ENCODE data around the gene STK24.

Gene STK24

GRCh38 chr13:98441056-98441676, 135.7 kb downstream of the STK24 start:
- H4K20me1 ChIP-seq (ENCODE audit: insufficient read depth, low read length): no peaks in the 10 kb centered on the region

GRCh38 chr13:98440390-98441055, 136.4 kb downstream of the STK24 start:
- no peaks in the 10 kb centered on the region for H3K9me3 ChIP-seq (ENCODE audit: insufficient read depth, low read length)
- H3K27me3 ChIP-seq (ENCODE audit: low read depth, low read length): no peaks in the 10 kb centered on the region
- H3K4me1 ChIP-seq (ENCODE audit: low read length): peaks cover 2% of the 10 kb centered on the region
- no peak overlapping the region for H3K27ac ChIP-seq (ENCODE audit: low read length)
- H3K79me2 ChIP-seq (ENCODE audit: low read length): no peaks in the 10 kb centered on the region
- no peak overlapping the region for H3K4me2 ChIP-seq (ENCODE audit: low read length)
- no peaks in the 10 kb centered on the region for H3K36me3 ChIP-seq (replicated peaks; ENCODE audit: low read depth, low read length)
- no peak overlapping the region for H3K9ac ChIP-seq (ENCODE audit: low read length)
- no peak overlapping the region for H2AFZ ChIP-seq (ENCODE audit: low read depth, low read length)
- H4K20me1 ChIP-seq (ENCODE audit: insufficient read depth, low read length): no peaks in the 10 kb centered on the region
- TF ChIP-seq CTCF (IDR thresholded peaks at IDR 0.05; ENCODE audit: low read depth, low read length): no peak
- TF ChIP-seq EZH2phosphoT487 (IDR thresholded peaks at IDR 0.05; ENCODE audit: low read depth): no peak
- H3K4me3 ChIP-seq (ENCODE audit: low read length): no peak overlapping the region

More at GRCh38 chr13:98441056-98441676, 135.7 kb downstream of the STK24 start:
- no peak overlapping the region for H3K4me2 ChIP-seq (ENCODE audit: low read length)
- no peaks in the 10 kb centered on the region for H3K79me2 ChIP-seq (ENCODE audit: low read length)
- H3K4me1 ChIP-seq (ENCODE audit: low read length): peaks cover 7% of the 10 kb centered on the region
- H3K27ac ChIP-seq (ENCODE audit: low read length): no peak overlapping the region
- H3K36me3 ChIP-seq (replicated peaks; ENCODE audit: low read depth, low read length): no peaks in the 10 kb centered on the region
- H2AFZ ChIP-seq (ENCODE audit: low read depth, low read length): no peak overlapping the region
- no peak overlapping the region for H3K4me3 ChIP-seq (ENCODE audit: low read length)
- H3K9ac ChIP-seq (ENCODE audit: low read length): no peak overlapping the region
- no peak for TF ChIP-seq CTCF (IDR thresholded peaks at IDR 0.05; ENCODE audit: low read depth, low read length)
- TF ChIP-seq EZH2phosphoT487 (IDR thresholded peaks at IDR 0.05; ENCODE audit: low read depth): no peak
- H3K27me3 ChIP-seq (ENCODE audit: low read depth, low read length): no peaks in the 10 kb centered on the region
- no peaks in the 10 kb centered on the region for H3K9me3 ChIP-seq (ENCODE audit: insufficient read depth, low read length)

GRCh38 chr13:98439896-98440295, 137.0 kb downstream of the STK24 start:
- no peak overlapping the region for H3K9ac ChIP-seq (ENCODE audit: low read length)
- no peaks in the 10 kb centered on the region for H3K27me3 ChIP-seq (ENCODE audit: low read depth, low read length)
- no peak overlapping the region for H3K4me2 ChIP-seq (ENCODE audit: low read length)
- TF ChIP-seq CTCF (IDR thresholded peaks at IDR 0.05; ENCODE audit: low read depth, low read length) (no peak), EZH2phosphoT487 (IDR thresholded peaks at IDR 0.05; ENCODE audit: low read depth) (no peak)
- H2AFZ ChIP-seq (ENCODE audit: low read depth, low read length): no peak overlapping the region
- H3K79me2 ChIP-seq (ENCODE audit: low read length): no peaks in the 10 kb centered on the region
- no peak overlapping the region for H3K4me3 ChIP-seq (ENCODE audit: low read length)
- H3K9me3 ChIP-seq (ENCODE audit: insufficient read depth, low read length): no peaks in the 10 kb centered on the region
- no peak overlapping the region for H3K27ac ChIP-seq (ENCODE audit: low read length)
- no peaks in the 10 kb centered on the region for H3K36me3 ChIP-seq (replicated peaks; ENCODE audit: low read depth, low read length)
- H3K4me1 ChIP-seq (ENCODE audit: low read length): no peaks in the 10 kb centered on the region
- no peaks in the 10 kb centered on the region for H4K20me1 ChIP-seq (ENCODE audit: insufficient read depth, low read length)

GRCh38 chr13:98439126-98439828, 137.6 kb downstream of the STK24 start:
- Histone ChIP-seq H4K20me1 (ENCODE audit: insufficient read depth, low read length) (no peaks in the 10 kb centered on the region), H3K4me3 (ENCODE audit: low read length) (no peak overlapping the region), H3K9me3 (ENCODE audit: insufficient read depth, low read length) (no peaks in the 10 kb centered on the region), H3K79me2 (ENCODE audit: low read length) (no peaks in the 10 kb centered on the region), H3K9ac (ENCODE audit: low read length) (no peak overlapping the region), H3K27me3 (ENCODE audit: low read depth, low read length) (no peaks in the 10 kb centered on the region), H3K27ac (ENCODE audit: low read length) (no peak overlapping the region), H3K4me2 (ENCODE audit: low read length) (no peak overlapping the region), H2AFZ (ENCODE audit: low read depth, low read length) (no peak overlapping the region), H3K4me1 (ENCODE audit: low read length) (no peaks in the 10 kb centered on the region), H3K36me3 (replicated peaks; ENCODE audit: low read depth, low read length) (no peaks in the 10 kb centered on the region)
- TF ChIP-seq CTCF (IDR thresholded peaks at IDR 0.05; ENCODE audit: low read depth, low read length) (no peak), EZH2phosphoT487 (IDR thresholded peaks at IDR 0.05; ENCODE audit: low read depth) (no peak)

Measured in OCI-LY3 (cell line).